K562 (cell line): ENCODE results near the gene MAP3K20. TPM values are rescaled to one million over a fixed set of nuclear protein-coding genes. Genes with fewer than 3 reads are reported as not detected.

Source experiments
- ATAC-seq: fragments of 200-7000 bp; cut with Tn5 transposase; 3 replicates; pipeline ENCODE4 v1.9.1; 2020; ENCODE audit warnings: moderate library complexity
- BruUV-seq: library from RNA; stranded (reverse); fragments of 400-500 nt; replicated peaks from 2 replicates; lab custom pipeline; 2021; lab: Mats Ljungman, UMichigan
- CTCF ChIA-PET: fragments of 300-600 bp; formaldehyde crosslinking; extraction: SDS; loops from one replicate; lab custom pipeline; 2021; ENCODE audit warnings: low intra/inter-chr PET ratio; lab: Yijun Ruan, JAX
- POLR2A ChIA-PET: fragments of 300-600, 350-650 bp; sonication (Branson Sonifier 250); formaldehyde crosslinking; extraction: SDS; loops from one replicate; lab custom pipeline; 2021; ENCODE audit warnings: antibody characterized with exemption, inconsistent platforms; lab: Yijun Ruan, JAX
- DNase-seq, 4 experiments: peaks; one replicate each; pipeline versions ENCODE4 v3.0.0 to v3.0.0-alpha.2; 2011 to 2018; ENCODE audit warnings: low spot score in 3 of 4, mixed read lengths in 3 of 4; ENCODE audit errors: extremely low read depth in 1 of 4
- FAIRE-seq: peaks from 2 replicates; lab custom pipeline; 2011; peaks lifted over from hg19 to GRCh38; lab: Jason Lieb, UNC
- H2AFZ ChIP-seq: 2 replicates; pipeline ENCODE4 v1.6.0; 2011; ENCODE audit warnings: low read depth, low read length, control low read depth, inconsistent platforms
- H3K27ac ChIP-seq: fragments of 200-600 bp; 3 replicates; pipeline ENCODE4 v1.8.0; 2011; ENCODE audit warnings: low read depth, mild to moderate bottlenecking, control low read depth, inconsistent platforms, low read length, moderate library complexity, mixed read lengths; ENCODE audit errors: extremely low read depth
- H3K27me3 ChIP-seq, 2 experiments: fragments of 300-600 bp in 1 of 2; 2 replicates in 1 of 2; 3 replicates in 1 of 2; pipeline versions ENCODE4 v1.6.0 to v1.8.0; 2011; ENCODE audit warnings: inconsistent platforms in 2 of 2, low read length in 2 of 2, mild to moderate bottlenecking in 1 of 2, mixed read lengths in 1 of 2, moderate library complexity in 1 of 2; ENCODE audit not compliant: control insufficient read depth in 2 of 2, insufficient read depth in 2 of 2
- H3K36me3 ChIP-seq: fragments of 300-600 bp; 3 replicates; pipeline ENCODE4 v1.8.0; 2011; ENCODE audit warnings: mild to moderate bottlenecking, low read length, inconsistent platforms; ENCODE audit not compliant: control insufficient read depth, insufficient read depth
- H3K4me1 ChIP-seq, 2 experiments: fragments of 200-600 bp in 1 of 2; replicated peaks in 1 of 2; 2 replicates in 1 of 2; 3 replicates in 1 of 2; pipeline versions ENCODE4 v1.5.1 to v1.8.0; 2011; ENCODE audit warnings: inconsistent platforms in 2 of 2, low read length in 2 of 2, mild to moderate bottlenecking in 1 of 2, mixed read lengths in 1 of 2, moderate library complexity in 1 of 2; ENCODE audit not compliant: control insufficient read depth in 2 of 2, insufficient read depth in 2 of 2
- H3K4me2 ChIP-seq: 2 replicates; pipeline ENCODE4 v1.6.1; 2011; ENCODE audit warnings: low read length, control low read depth, inconsistent platforms, mixed read lengths; ENCODE audit not compliant: insufficient read depth
- H3K4me3 ChIP-seq: fragments of 200-600 bp; sonication (generic), shearing (Covaris generic); 2 replicates; pipeline ENCODE4 v1.5.1; 2016; ENCODE audit warnings: control low read depth, inconsistent platforms
- H3K79me2 ChIP-seq: fragments of 200-600 bp; 3 replicates; pipeline ENCODE4 v1.8.0; 2011; ENCODE audit warnings: low read length, inconsistent platforms; ENCODE audit not compliant: control insufficient read depth, insufficient read depth
- H3K9ac ChIP-seq, 2 experiments: 2 replicates each; pipeline versions ENCODE4 v1.6.0 to v1.6.1; 2011; ENCODE audit warnings: low read depth in 2 of 2, low read length in 2 of 2, control low read depth in 1 of 2, inconsistent platforms in 1 of 2, mild to moderate bottlenecking in 1 of 2, mixed read lengths in 1 of 2; ENCODE audit not compliant: insufficient read depth in 1 of 2
- H3K9me1 ChIP-seq: one replicate; pipeline ENCODE4 v1.6.0; 2011; ENCODE audit warnings: inconsistent platforms, mild to moderate bottlenecking, low read length, moderate library complexity; ENCODE audit not compliant: control insufficient read depth, insufficient read depth
- H3K9me3 ChIP-seq: replicated peaks from 2 replicates; pipeline ENCODE4 v1.5.1; 2011; ENCODE audit warnings: low read depth, low read length, inconsistent platforms; ENCODE audit not compliant: control insufficient read depth, insufficient read depth
- H4K20me1 ChIP-seq: replicated peaks from 2 replicates; pipeline ENCODE4 v1.6.1; 2011; ENCODE audit warnings: low read length, inconsistent platforms, mixed read lengths; ENCODE audit not compliant: control insufficient read depth, insufficient read depth
- CBFB ChIP-seq: sonication (generic); formaldehyde crosslinking; IDR thresholded peaks from 2 replicates; pipeline ENCODE4 v1.4.0; 2020; ENCODE audit warnings: mild to moderate bottlenecking, missing genetic modification reagents
- CBX3 ChIP-seq, 2 experiments: IDR thresholded peaks; 1 replicate in 1 of 2; 2 replicates in 1 of 2; pipeline ENCODE4 v1.6.1; 2012; ENCODE audit warnings: inconsistent platforms in 2 of 2, low read length in 2 of 2, borderline replicate concordance in 1 of 2, control low read depth in 1 of 2
- CBX5 ChIP-seq: IDR thresholded peaks from 2 replicates; pipeline ENCODE4 v1.6.1; 2014; ENCODE audit warnings: low read depth, borderline replicate concordance
- EP300 ChIP-seq: IDR thresholded peaks from 2 replicates; pipeline ENCODE4 v1.6.1; 2012; ENCODE audit warnings: low read length, improper control_type of control experiment
- GABPB2 ChIP-seq: fragments of 250-450 bp; sonication (Bioruptor Pico); conservative IDR thresholded peaks from 2 replicates; pipeline ENCODE4 v1.5.1; 2021; ENCODE audit warnings: mild to moderate bottlenecking
- HINFP ChIP-seq: fragments of 450-650 bp; conservative IDR thresholded peaks from 2 replicates; pipeline ENCODE4 v1.6.1; 2016; ENCODE audit warnings: missing genetic modification characterization, low read depth, mild to moderate bottlenecking, control low read depth, missing compliant biosample characterization
- KLF10 ChIP-seq: fragments of 250-450 bp; sonication (Bioruptor Pico); IDR thresholded peaks from 2 replicates; pipeline ENCODE4 v1.6.1; 2021; ENCODE audit warnings: matching md5 sums
- MEF2A ChIP-seq: IDR thresholded peaks from 2 replicates; pipeline ENCODE4 v1.6.1; 2011; ENCODE audit warnings: low read depth, mild to moderate bottlenecking, low read length, moderate library complexity; ENCODE audit not compliant: control insufficient read depth
- NR2F6 ChIP-seq: fragments of 450-650 bp; formaldehyde crosslinking; IDR thresholded peaks from 2 replicates; pipeline ENCODE4 v1.4.0; 2020; ENCODE audit warnings: mild to moderate bottlenecking
- SIN3B ChIP-seq: fragments of 450-650 bp; IDR thresholded peaks from 2 replicates; pipeline ENCODE4 v1.6.1; 2017; ENCODE audit warnings: low read depth, mild to moderate bottlenecking, moderate library complexity
- TRIM24 ChIP-seq, 2 experiments: fragments of 450-650 bp; IDR thresholded peaks; 2 replicates each; pipeline ENCODE4 v1.6.1; 2016
- TRIM28 ChIP-seq: fragments of 450-650 bp; IDR thresholded peaks from 2 replicates; pipeline ENCODE4 v1.6.1; 2017
- ZFP30 ChIP-seq: fragments of 250-450 bp; sonication (Bioruptor Pico); IDR thresholded peaks from 2 replicates; pipeline ENCODE4 v1.8.0; 2022; ENCODE audit warnings: moderate library complexity, mild to moderate bottlenecking, inconsistent platforms, borderline replicate concordance
- ZNF354B ChIP-seq: fragments of 250-450 bp; sonication (Bioruptor Pico); IDR thresholded peaks from 2 replicates; pipeline ENCODE4 v1.4.0; 2020
- ZNF644 ChIP-seq: fragments of 200-800 bp; sonication (Bioruptor generic); IDR thresholded peaks from 2 replicates; pipeline ENCODE4 v1.6.1; 2016; ENCODE audit warnings: low read depth, missing genetic modification characterization, missing compliant biosample characterization
- in situ Hi-C: fragments of 300-500 bp; cut with MboI; formaldehyde crosslinking; loops from 4 replicates; pipeline ENCODE4 v1.15.0; 2018; ENCODE audit warnings: inconsistent platforms, mixed read lengths
- intact Hi-C: fragments of 100-400 bp; cut with micrococcal nuclease; formaldehyde crosslinking; loops from 2 replicates; pipeline ENCODE4 v1.14.2; 2022
- polyA plus RNA-seq, 8 experiments: library from polyadenylated mRNA; depleted of rRNA in 4 of 8; stranded (reverse) in 5 of 8; unstranded in 3 of 8; fragments of >200 nt; fragmentation: Nextera tagmentation in 2 of 8; fragmentation: Illumina TruSeq in 1 of 8; extraction: Ambion mirVana in 2 of 8; extraction: Trizol in 1 of 8; gene quantifications; 2 replicates each; pipeline versions ENCODE4 v1.2.1 to v1.2.3, GENCODE V29; 2011 to 2014; ENCODE audit warnings: inconsistent platforms in 1 of 8, missing spikeins in 1 of 8
- total RNA-seq, 7 experiments: library from RNA; depleted of rRNA in 6 of 7; stranded (reverse); fragments of >200 nt in 6 of 7; fragmentation: Illumina TruSeq in 2 of 7; extraction: Trizol in 2 of 7; gene quantifications; 2 replicates each; pipeline versions ENCODE4 v1.2.1 to v1.2.3, GENCODE V29; 2011 to 2021; ENCODE audit warnings: low replicate concordance in 1 of 7
- TF ChIP-seq, protein P1 (sequence below): fragments of 450-650 bp; IDR thresholded peaks from 2 replicates; pipeline ENCODE4 v1.6.1; 2016; ENCODE audit warnings: missing biosample characterization, missing genetic modification characterization
- TF ChIP-seq, protein P2 (sequence below): fragments of 450-650 bp; IDR thresholded peaks from 2 replicates; pipeline ENCODE4 v1.6.1; 2018; ENCODE audit warnings: mild to moderate bottlenecking, low read depth; ENCODE audit not compliant: partially characterized antibody

The MAP3K20 gene
- total and polyA plus RNA-seq, 9 of the 15 experiments (the other 6 are each of a cell fraction or from before 2014, with no cell fraction given): 9.8 to 34.2 (median 27.3) TPM

DNA sequence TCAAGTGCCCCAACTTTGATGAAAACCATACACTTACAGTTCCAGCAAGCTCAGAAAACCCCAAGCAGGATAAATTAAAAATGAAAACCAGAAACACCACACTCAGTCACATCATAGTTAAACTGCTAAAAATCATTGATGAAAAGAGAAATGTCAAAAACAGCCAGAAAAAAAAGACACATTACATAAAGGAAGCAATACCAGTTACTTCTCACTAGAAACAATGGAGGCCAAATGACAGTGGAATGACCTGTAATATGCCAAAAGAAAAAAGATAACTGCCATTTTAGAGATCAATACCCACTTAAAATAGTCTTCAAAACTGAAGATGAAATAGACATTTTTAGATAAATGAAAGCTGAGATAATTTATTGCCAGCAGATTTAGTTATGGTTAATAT is 66.0 kb downstream of the MAP3K20 start:
- H3K9me1 ChIP-seq: no peaks in the 10 kb centered on the region
- H2AFZ ChIP-seq: no peak overlapping the region
- H3K4me1 ChIP-seq: no peaks in the 10 kb centered on the region
- intact Hi-C loops: no loop called here
- CTCF ChIA-PET: no interaction called here
- BruUV-seq: no TSS peak
- no peak for ATAC-seq
- H3K27ac ChIP-seq: no peak overlapping the region
- no peaks in the 10 kb centered on the region; the same call in 2 of the 3 replicates for H3K36me3 ChIP-seq
- in situ Hi-C loops: no loop called here
- no peak for DNase-seq
- H3K9ac ChIP-seq: no peak overlapping the region
- no peak overlapping the region for H3K4me3 ChIP-seq
- H3K79me2 ChIP-seq: no peaks in the 10 kb centered on the region
- no peaks in the 10 kb centered on the region for H3K27me3 ChIP-seq
- no peaks in the 10 kb centered on the region for H4K20me1 ChIP-seq
- peak; percentile 51 for FAIRE-seq
- H3K4me2 ChIP-seq: no peak overlapping the region
- POLR2A ChIA-PET: no interaction called here
- 0 out of 2 replicates have a peak, but pooled peaks cover 2% of the 10 kb centered on the region for H3K9me3 ChIP-seq
- TF ChIP-seq ZNF644 (tag) (no peak), ZNF354B (CRISPR knock-in tag) (no peak), ZFP30 (CRISPR knock-in tag) (no peak), TRIM24 (IDR thresholded peaks at IDR 0.05) (peak in 1 of 2 experiments; percentile 53; a peak in 2 of 4 replicates), HINFP (tag) (no peak), KLF10 (CRISPR knock-in tag) (no peak), CBX3 (IDR thresholded peaks at IDR 0.05; ENCODE audit: borderline replicate concordance in 1 of 2, low read length in 2 of 2) (peak in 1 of 2 experiments; percentile 95; a peak in 2 of 3 replicates), MEF2A (no peak), NR2F6 (CRISPR knock-in tag) (no peak), TRIM28 (peak; percentile 66; the same call in 1 of the 2 replicates), SIN3B (no peak), EP300 (no peak), CBX5 (peak; percentile 73; the same call in 1 of the 2 replicates), GABPB2 (CRISPR knock-in tag) (no peak), CBFB (CRISPR knock-in tag) (no peak)
- TF ChIP-seq, protein P1, sequence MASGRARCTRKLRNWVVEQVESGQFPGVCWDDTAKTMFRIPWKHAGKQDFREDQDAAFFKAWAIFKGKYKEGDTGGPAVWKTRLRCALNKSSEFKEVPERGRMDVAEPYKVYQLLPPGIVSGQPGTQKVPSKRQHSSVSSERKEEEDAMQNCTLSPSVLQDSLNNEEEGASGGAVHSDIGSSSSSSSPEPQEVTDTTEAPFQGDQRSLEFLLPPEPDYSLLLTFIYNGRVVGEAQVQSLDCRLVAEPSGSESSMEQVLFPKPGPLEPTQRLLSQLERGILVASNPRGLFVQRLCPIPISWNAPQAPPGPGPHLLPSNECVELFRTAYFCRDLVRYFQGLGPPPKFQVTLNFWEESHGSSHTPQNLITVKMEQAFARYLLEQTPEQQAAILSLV (tag): no peak
- TF ChIP-seq, protein P2, sequence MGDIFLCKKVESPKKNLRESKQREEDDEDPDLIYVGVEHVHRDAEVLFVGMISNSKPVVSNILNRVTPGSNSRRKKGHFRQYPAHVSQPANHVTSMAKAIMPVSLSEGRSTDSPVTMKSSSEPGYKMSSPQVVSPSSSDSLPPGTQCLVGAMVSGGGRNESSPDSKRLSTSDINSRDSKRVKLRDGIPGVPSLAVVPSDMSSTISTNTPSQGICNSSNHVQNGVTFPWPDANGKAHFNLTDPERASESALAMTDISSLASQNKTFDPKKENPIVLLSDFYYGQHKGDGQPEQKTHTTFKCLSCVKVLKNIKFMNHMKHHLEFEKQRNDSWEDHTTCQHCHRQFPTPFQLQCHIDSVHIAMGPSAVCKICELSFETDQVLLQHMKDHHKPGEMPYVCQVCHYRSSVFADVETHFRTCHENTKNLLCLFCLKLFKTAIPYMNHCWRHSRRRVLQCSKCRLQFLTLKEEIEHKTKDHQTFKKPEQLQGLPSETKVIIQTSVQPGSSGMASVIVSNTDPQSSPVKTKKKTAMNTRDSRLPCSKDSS: peak; percentile 19
